ENCODE measurements around the gene DCUN1D2.
"Not testable (repeated sequence)": the region's sequence is repeated elsewhere in the genome, so short reads cannot be mapped to it uniquely, and the experiment has no call there.

The DCUN1D2 gene

GRCh38 chr13:113464476-113464875 lies 26.0 kb downstream of the DCUN1D2 start:
- no peak for DNase-seq (ENCODE audit: low spot score)

- peak; percentile 33 for DNase-seq (ENCODE audit: low spot score)
Measured at GRCh38 chr13:113461022-113461751, 29.3 kb downstream of the DCUN1D2 start.

GRCh38 chr13:113460599-113460998 lies 29.9 kb downstream of the DCUN1D2 start:
- no peak for DNase-seq (ENCODE audit: low spot score)

GRCh38 chr13:113460064-113460555 lies 30.4 kb downstream of the DCUN1D2 start:
- DNase-seq (ENCODE audit: low spot score): no peak

- DNase-seq (ENCODE audit: low spot score): peak; percentile 64
Measured at GRCh38 chr13:113458253-113459065, 32.1 kb downstream of the DCUN1D2 start.

- DNase-seq (ENCODE audit: low spot score): no peak
Measured at GRCh38 chr13:113457510-113457909, 33.0 kb downstream of the DCUN1D2 start.

GRCh38 chr13:113456116-113456702 lies 34.3 kb downstream of the DCUN1D2 start:
- no peak for DNase-seq (ENCODE audit: low spot score)

GRCh38 chr13:113455384-113455783 lies 35.1 kb downstream of the DCUN1D2 start:
- DNase-seq (ENCODE audit: low spot score): no peak

GRCh38 chr13:113454936-113455335 lies 35.6 kb downstream of the DCUN1D2 start:
- DNase-seq (ENCODE audit: low spot score): no peak

GRCh38 chr13:113452942-113453901 lies 37.3 kb downstream of the DCUN1D2 start, which contains the start of gene ADPRHL1:
Gene ADPRHL1 (minus strand): TSS chr13:113453488. CDS start chr13:113453437, 51 bp downstream.
- DNase-seq (ENCODE audit: low spot score): no peak

GRCh38 chr13:113452466-113452865 lies 38.0 kb downstream of the DCUN1D2 start:
- DNase-seq (ENCODE audit: low spot score): no peak

GRCh38 chr13:113451951-113452421 lies 38.5 kb downstream of the DCUN1D2 start:
- no peak for DNase-seq (ENCODE audit: low spot score)

GRCh38 chr13:113450861-113451620 lies 39.5 kb downstream of the DCUN1D2 start:
- not testable (repeated sequence) for DNase-seq (ENCODE audit: low spot score)

GRCh38 chr13:113450348-113450744 lies 40.2 kb downstream of the DCUN1D2 start:
- DNase-seq (ENCODE audit: low spot score): not testable (repeated sequence)

GRCh38 chr13:113449693-113450347 lies 40.7 kb downstream of the DCUN1D2 start:
- DNase-seq (ENCODE audit: low spot score): no peak

GRCh38 chr13:113448885-113449692 lies 41.4 kb downstream of the DCUN1D2 start:
- peak; percentile 73 for DNase-seq (ENCODE audit: low spot score)

- DNase-seq (ENCODE audit: low spot score): no peak
Measured at GRCh38 chr13:113448545-113448884, 42.0 kb downstream of the DCUN1D2 start.

GRCh38 chr13:113447596-113447995 lies 42.9 kb downstream of the DCUN1D2 start:
- DNase-seq (ENCODE audit: low spot score): no peak

- no peak for DNase-seq (ENCODE audit: low spot score)
Measured at GRCh38 chr13:113446488-113446854, 44.0 kb downstream of the DCUN1D2 start.

Measured in HuH-7 (cell line).